IPS-18a (cell line): ENCODE data around the gene SECTM1.

Experiments
- H3K27ac ChIP-seq: one replicate; pipeline ENCODE4 v1.5.1; 2013; ENCODE audit warnings: low read length
- H3K27me3 ChIP-seq: one replicate; pipeline ENCODE4 v1.6.1; 2013; ENCODE audit warnings: mild to moderate bottlenecking, low read length; ENCODE audit not compliant: control insufficient read depth, insufficient read depth
- H3K36me3 ChIP-seq: one replicate; pipeline ENCODE4 v1.6.1; 2013; ENCODE audit warnings: low read depth, low read length; ENCODE audit not compliant: control insufficient read depth
- H3K4me1 ChIP-seq: one replicate; pipeline ENCODE4 v1.6.1; 2013; ENCODE audit warnings: low read depth, low read length; ENCODE audit not compliant: control insufficient read depth
- H3K4me3 ChIP-seq: one replicate; pipeline ENCODE4 v1.5.1; 2013; ENCODE audit warnings: low read length
- H3K9ac ChIP-seq: one replicate; pipeline ENCODE4 v1.6.1; 2013; ENCODE audit warnings: mild to moderate bottlenecking, low read length, moderate library complexity
- H3K9me3 ChIP-seq: one replicate; pipeline ENCODE4 v1.6.1; 2013; ENCODE audit warnings: low read depth, low read length; ENCODE audit not compliant: control insufficient read depth

Gene SECTM1

GRCh38 chr17:82302568-82302963 lies 31.0 kb downstream of the SECTM1 start:
- Histone ChIP-seq H3K4me1 (no peaks in the 10 kb centered on the region), H3K4me3 (no peak overlapping the region), H3K27me3 (peaks cover 4% of the 10 kb centered on the region), H3K36me3 (no peaks in the 10 kb centered on the region), H3K9me3 (no peaks in the 10 kb centered on the region), H3K27ac (no peak overlapping the region), H3K9ac (no peak overlapping the region)

GRCh38 chr17:82301916-82302567 lies 31.5 kb downstream of the SECTM1 start:
- Histone ChIP-seq H3K4me3 (no peak overlapping the region), H3K27ac (no peak overlapping the region), H3K4me1 (peaks cover under 1% of the 10 kb centered on the region), H3K9me3 (no peaks in the 10 kb centered on the region), H3K36me3 (no peaks in the 10 kb centered on the region), H3K9ac (no peak overlapping the region), H3K27me3 (peaks cover 9% of the 10 kb centered on the region)

- Histone ChIP-seq H3K36me3 (no peaks in the 10 kb centered on the region), H3K9ac (no peak overlapping the region), H3K27ac (no peak overlapping the region), H3K9me3 (no peaks in the 10 kb centered on the region), H3K27me3 (peaks cover 15% of the 10 kb centered on the region), H3K4me3 (no peak overlapping the region), H3K4me1 (peaks cover 4% of the 10 kb centered on the region)
Measured at GRCh38 chr17:82301300-82301915, 32.2 kb downstream of the SECTM1 start.

- no peak overlapping the region for H3K9ac ChIP-seq
- H3K4me3 ChIP-seq, result no peak overlapping the region
- H3K36me3 ChIP-seq, result no peaks in the 10 kb centered on the region
- H3K4me1 ChIP-seq, result peaks cover 4% of the 10 kb centered on the region
- H3K27ac ChIP-seq, result no peak overlapping the region
- H3K27me3 ChIP-seq, result peaks cover 15% of the 10 kb centered on the region
- no peaks in the 10 kb centered on the region for H3K9me3 ChIP-seq
Measured at GRCh38 chr17:82300707-82301270, 32.8 kb downstream of the SECTM1 start.

GRCh38 chr17:82300228-82300627 lies 33.3 kb downstream of the SECTM1 start:
- H3K27ac ChIP-seq, result no peak overlapping the region

GRCh38 chr17:82299452-82299851 lies 34.1 kb downstream of the SECTM1 start:
- H3K4me1 ChIP-seq, result peaks cover 4% of the 10 kb centered on the region
- H3K9me3 ChIP-seq, result no peaks in the 10 kb centered on the region
- H3K36me3 ChIP-seq, result no peaks in the 10 kb centered on the region
- peaks cover 28% of the 10 kb centered on the region for H3K27me3 ChIP-seq
- H3K27ac ChIP-seq, result no peak overlapping the region
- H3K4me3 ChIP-seq, result no peak overlapping the region
- H3K9ac ChIP-seq, result no peak overlapping the region

More at GRCh38 chr17:82300228-82300627, 33.3 kb downstream of the SECTM1 start:
- no peaks in the 10 kb centered on the region for H3K36me3 ChIP-seq
- peaks cover 20% of the 10 kb centered on the region for H3K27me3 ChIP-seq
- H3K4me1 ChIP-seq, result peaks cover 4% of the 10 kb centered on the region
- H3K4me3 ChIP-seq, result no peak overlapping the region
- H3K9me3 ChIP-seq, result no peaks in the 10 kb centered on the region
- H3K9ac ChIP-seq, result no peak overlapping the region

GRCh38 chr17:82298538-82299421 lies 34.8 kb downstream of the SECTM1 start:
- Histone ChIP-seq H3K27me3 (peaks cover 31% of the 10 kb centered on the region), H3K27ac (no peak overlapping the region), H3K9ac (no peak overlapping the region), H3K9me3 (no peaks in the 10 kb centered on the region), H3K4me1 (peaks cover 4% of the 10 kb centered on the region), H3K36me3 (no peaks in the 10 kb centered on the region), H3K4me3 (no peak overlapping the region)

- no peak overlapping the region for H3K4me3 ChIP-seq
- H3K27me3 ChIP-seq, result peaks cover 31% of the 10 kb centered on the region
- no peak overlapping the region for H3K9ac ChIP-seq
- peaks cover 4% of the 10 kb centered on the region for H3K4me1 ChIP-seq
- H3K36me3 ChIP-seq, result no peaks in the 10 kb centered on the region
- no peaks in the 10 kb centered on the region for H3K9me3 ChIP-seq
- no peak overlapping the region for H3K27ac ChIP-seq
Measured at GRCh38 chr17:82297714-82298537, 35.6 kb downstream of the SECTM1 start.

GRCh38 chr17:82297280-82297713 lies 36.3 kb downstream of the SECTM1 start:
- no peaks in the 10 kb centered on the region for H3K9me3 ChIP-seq
- no peak overlapping the region for H3K27ac ChIP-seq
- no peak overlapping the region for H3K4me3 ChIP-seq
- no peak overlapping the region for H3K9ac ChIP-seq
- no peaks in the 10 kb centered on the region for H3K36me3 ChIP-seq
- peaks cover 31% of the 10 kb centered on the region for H3K27me3 ChIP-seq
- peaks cover 4% of the 10 kb centered on the region for H3K4me1 ChIP-seq

GRCh38 chr17:82296511-82297279 lies 36.9 kb downstream of the SECTM1 start:
- Histone ChIP-seq H3K27me3 (peaks cover 31% of the 10 kb centered on the region), H3K27ac (no peak overlapping the region), H3K4me3 (no peak overlapping the region), H3K9me3 (no peaks in the 10 kb centered on the region), H3K36me3 (no peaks in the 10 kb centered on the region), H3K4me1 (peaks cover 4% of the 10 kb centered on the region), H3K9ac (no peak overlapping the region)
